ENCODE results near the gene ISLR. TPM values are rescaled to one million over a fixed set of nuclear protein-coding genes. Genes with fewer than 3 reads are reported as not detected.

The ISLR gene
- polyA plus RNA-seq, 4 donors = 0.45 to 10.5 (median 5.6) TPM

GRCh38 chr15:74134387-74135027 is 39.0 kb upstream of the ISLR start:
- Histone ChIP-seq H3K4me1 (ENCODE audit: control insufficient read depth in 3 of 3, insufficient read depth in 2 of 3, low read depth in 1 of 3, low read length in 2 of 3) (peaks cover 0 to 24% (median 0%) of the 10 kb centered on the region in 3 donors), H3K36me3 (ENCODE audit: control insufficient read depth in 3 of 3, insufficient read depth in 2 of 3, low read depth in 1 of 3, low read length in 3 of 3) (no peaks in the 10 kb centered on the region), H3K9me3 (ENCODE audit: control insufficient read depth in 2 of 2, insufficient read depth in 1 of 2, low read depth in 1 of 2, low read length in 1 of 2) (peaks cover 0 to 20% of the 10 kb centered on the region in 2 donors), H3K4me3 (ENCODE audit: low read depth in 1 of 3, low read length in 3 of 3) (no peak overlapping the region), H3K27me3 (ENCODE audit: control insufficient read depth in 3 of 3, insufficient read depth in 3 of 3, low read length in 3 of 3) (peaks cover 32 to 89% (median 52%) of the 10 kb centered on the region in 3 donors), H3K27ac (ENCODE audit: low read depth in 1 of 3, low read length in 2 of 3) (no peak overlapping the region)
- DNase-seq (peak; percentile 9 to 60), FAIRE-seq (no peak)
- 19 to 22% (median 20%) methylated on average over 50 to 53 of the region's 53 CpGs for WGBS, 3 donors

GRCh38 chr15:74135041-74135565 is 38.4 kb upstream of the ISLR start:
- FAIRE-seq = no peak
- Histone ChIP-seq H3K4me1 (ENCODE audit: control insufficient read depth in 3 of 3, insufficient read depth in 2 of 3, low read depth in 1 of 3, low read length in 2 of 3) (peaks cover 0 to 24% (median 0%) of the 10 kb centered on the region in 3 donors), H3K27ac (ENCODE audit: low read depth in 1 of 3, low read length in 2 of 3) (no peak overlapping the region), H3K27me3 (ENCODE audit: control insufficient read depth in 3 of 3, insufficient read depth in 3 of 3, low read length in 3 of 3) (peaks cover 29 to 85% (median 48%) of the 10 kb centered on the region in 3 donors), H3K4me3 (ENCODE audit: low read depth in 1 of 3, low read length in 3 of 3) (no peak overlapping the region), H3K9me3 (ENCODE audit: control insufficient read depth in 2 of 2, insufficient read depth in 1 of 2, low read depth in 1 of 2, low read length in 1 of 2) (peaks cover 0 to 20% of the 10 kb centered on the region in 2 donors), H3K36me3 (ENCODE audit: control insufficient read depth in 3 of 3, insufficient read depth in 2 of 3, low read depth in 1 of 3, low read length in 3 of 3) (no peaks in the 10 kb centered on the region)
- DNase-seq = no peak
- WGBS, 3 donors = 24 to 33% (median 25%) methylated on average over 27 of the region's 27 CpGs

- peaks cover 0 to 20% of the 10 kb centered on the region in 2 donors for H3K9me3 ChIP-seq (ENCODE audit: control insufficient read depth in 2 of 2, insufficient read depth in 1 of 2, low read depth in 1 of 2, low read length in 1 of 2)
- peaks cover 22 to 72% (median 39%) of the 10 kb centered on the region in 3 donors for H3K27me3 ChIP-seq (ENCODE audit: control insufficient read depth in 3 of 3, insufficient read depth in 3 of 3, low read length in 3 of 3)
- FAIRE-seq (no peak), DNase-seq (no peak)
- WGBS, 3 donors = 2 to 8% (median 3%) methylated on average over 15 to 25 of the region's 26 CpGs
- peaks cover 0 to 19% (median 0%) of the 10 kb centered on the region in 3 donors for H3K4me1 ChIP-seq (ENCODE audit: control insufficient read depth in 3 of 3, insufficient read depth in 2 of 3, low read depth in 1 of 3, low read length in 2 of 3)
- H3K36me3 ChIP-seq (ENCODE audit: control insufficient read depth in 3 of 3, insufficient read depth in 2 of 3, low read depth in 1 of 3, low read length in 3 of 3) = no peaks in the 10 kb centered on the region
- peak overlapping the region in 1 of 3 donors; percentile 40 for H3K27ac ChIP-seq (ENCODE audit: low read depth in 1 of 3, low read length in 2 of 3)
- peak overlapping the region; percentile 8 to 32 (median 20) for H3K4me3 ChIP-seq (ENCODE audit: low read depth in 1 of 3, low read length in 3 of 3)
Observed at GRCh38 chr15:74136540-74136813, 37.0 kb upstream of the ISLR start.

- 18 to 22% (median 18%) methylated on average over 18 of the region's 18 CpGs for WGBS, 3 donors
- Histone ChIP-seq H3K27me3 (ENCODE audit: control insufficient read depth in 3 of 3, insufficient read depth in 3 of 3, low read length in 3 of 3) (peaks cover 19 to 67% (median 34%) of the 10 kb centered on the region in 3 donors), H3K27ac (ENCODE audit: low read depth in 1 of 3, low read length in 2 of 3) (peak overlapping the region in 2 of 3 donors; percentile 21 to 40), H3K4me1 (ENCODE audit: control insufficient read depth in 3 of 3, insufficient read depth in 2 of 3, low read depth in 1 of 3, low read length in 2 of 3) (peaks cover 0 to 19% (median 0%) of the 10 kb centered on the region in 3 donors), H3K9me3 (ENCODE audit: control insufficient read depth in 2 of 2, insufficient read depth in 1 of 2, low read depth in 1 of 2, low read length in 1 of 2) (peaks cover 0 to 20% of the 10 kb centered on the region in 2 donors), H3K36me3 (ENCODE audit: control insufficient read depth in 3 of 3, insufficient read depth in 2 of 3, low read depth in 1 of 3, low read length in 3 of 3) (no peaks in the 10 kb centered on the region), H3K4me3 (ENCODE audit: low read depth in 1 of 3, low read length in 3 of 3) (peak overlapping the region in 2 of 3 donors; percentile 8 to 32)
- no peak for FAIRE-seq
- peak in 1 of 2 donors; percentile 13 for DNase-seq
Observed at GRCh38 chr15:74136814-74137536, 36.5 kb upstream of the ISLR start.

- Histone ChIP-seq H3K4me1 (ENCODE audit: control insufficient read depth in 3 of 3, insufficient read depth in 2 of 3, low read depth in 1 of 3, low read length in 2 of 3) (peaks cover 0 to 19% (median 0%) of the 10 kb centered on the region in 3 donors), H3K27ac (ENCODE audit: low read depth in 1 of 3, low read length in 2 of 3) (peak overlapping the region in 2 of 3 donors; percentile 8 to 21), H3K9me3 (ENCODE audit: control insufficient read depth in 2 of 2, insufficient read depth in 1 of 2, low read depth in 1 of 2, low read length in 1 of 2) (peaks cover 0 to 16% of the 10 kb centered on the region in 2 donors), H3K4me3 (ENCODE audit: low read depth in 1 of 3, low read length in 3 of 3) (no peak overlapping the region), H3K36me3 (ENCODE audit: control insufficient read depth in 3 of 3, insufficient read depth in 2 of 3, low read depth in 1 of 3, low read length in 3 of 3) (no peaks in the 10 kb centered on the region), H3K27me3 (ENCODE audit: control insufficient read depth in 3 of 3, insufficient read depth in 3 of 3, low read length in 3 of 3) (peaks cover 19 to 61% (median 34%) of the 10 kb centered on the region in 3 donors)
- DNase-seq (no peak), FAIRE-seq (no peak)
- WGBS, 3 donors = 54 to 67% (median 66%) methylated on average over 2 of the region's 2 CpGs
Observed at GRCh38 chr15:74137537-74137894, 36.0 kb upstream of the ISLR start.

GRCh38 chr15:74138642-74139041 is 34.9 kb upstream of the ISLR start:
- peaks cover 0 to 19% (median 0%) of the 10 kb centered on the region in 3 donors for H3K4me1 ChIP-seq (ENCODE audit: control insufficient read depth in 3 of 3, insufficient read depth in 2 of 3, low read depth in 1 of 3, low read length in 2 of 3)
- DNase-seq (no peak), FAIRE-seq (no peak)
- H3K4me3 ChIP-seq (ENCODE audit: low read depth in 1 of 3, low read length in 3 of 3) = no peak overlapping the region
- 69 to 83% (median 70%) methylated on average over 4 of the region's 4 CpGs for WGBS, 3 donors
- H3K9me3 ChIP-seq (ENCODE audit: control insufficient read depth in 2 of 2, insufficient read depth in 1 of 2, low read depth in 1 of 2, low read length in 1 of 2) = peaks cover 0 to 5% of the 10 kb centered on the region in 2 donors
- H3K36me3 ChIP-seq (ENCODE audit: control insufficient read depth in 3 of 3, insufficient read depth in 2 of 3, low read depth in 1 of 3, low read length in 3 of 3) = no peaks in the 10 kb centered on the region
- H3K27me3 ChIP-seq (ENCODE audit: control insufficient read depth in 3 of 3, insufficient read depth in 3 of 3, low read length in 3 of 3) = peaks cover 19 to 50% (median 24%) of the 10 kb centered on the region in 3 donors
- H3K27ac ChIP-seq (ENCODE audit: low read depth in 1 of 3, low read length in 2 of 3) = no peak overlapping the region

GRCh38 chr15:74141591-74141990 is 31.9 kb upstream of the ISLR start:
- H3K9me3 ChIP-seq (ENCODE audit: control insufficient read depth in 2 of 2, insufficient read depth in 1 of 2, low read depth in 1 of 2, low read length in 1 of 2) = peaks cover 0 to 7% of the 10 kb centered on the region in 2 donors
- FAIRE-seq = no peak
- 53 to 91% (median 70%) methylated on average over 1 of the region's 1 CpG for WGBS, 3 donors
- peaks cover 5 to 22% (median 15%) of the 10 kb centered on the region in 3 donors for H3K27me3 ChIP-seq (ENCODE audit: control insufficient read depth in 3 of 3, insufficient read depth in 3 of 3, low read length in 3 of 3)
- no peak for DNase-seq
- H3K4me3 ChIP-seq (ENCODE audit: low read depth in 1 of 3, low read length in 3 of 3) = no peak overlapping the region
- peaks cover 0 to 8% (median 0%) of the 10 kb centered on the region in 3 donors for H3K4me1 ChIP-seq (ENCODE audit: control insufficient read depth in 3 of 3, insufficient read depth in 2 of 3, low read depth in 1 of 3, low read length in 2 of 3)
- no peak overlapping the region for H3K27ac ChIP-seq (ENCODE audit: low read depth in 1 of 3, low read length in 2 of 3)
- no peaks in the 10 kb centered on the region for H3K36me3 ChIP-seq (ENCODE audit: control insufficient read depth in 3 of 3, insufficient read depth in 2 of 3, low read depth in 1 of 3, low read length in 3 of 3)

- DNase-seq (no peak), FAIRE-seq (no peak)
- Histone ChIP-seq H3K4me1 (ENCODE audit: control insufficient read depth in 3 of 3, insufficient read depth in 2 of 3, low read depth in 1 of 3, low read length in 2 of 3) (no peaks in the 10 kb centered on the region), H3K4me3 (ENCODE audit: low read depth in 1 of 3, low read length in 3 of 3) (no peak overlapping the region), H3K9me3 (ENCODE audit: control insufficient read depth in 2 of 2, insufficient read depth in 1 of 2, low read depth in 1 of 2, low read length in 1 of 2) (peaks cover 0 to 8% of the 10 kb centered on the region in 2 donors), H3K27me3 (ENCODE audit: control insufficient read depth in 3 of 3, insufficient read depth in 3 of 3, low read length in 3 of 3) (peaks cover 0 to 4% (median 4%) of the 10 kb centered on the region in 3 donors), H3K27ac (ENCODE audit: low read depth in 1 of 3, low read length in 2 of 3) (no peak overlapping the region), H3K36me3 (ENCODE audit: control insufficient read depth in 3 of 3, insufficient read depth in 2 of 3, low read depth in 1 of 3, low read length in 3 of 3) (no peaks in the 10 kb centered on the region)
- WGBS, 3 donors = 58 to 75% (median 60%) methylated on average over 6 of the region's 6 CpGs
Observed at GRCh38 chr15:74144153-74144775, 29.2 kb upstream of the ISLR start.
